Measurements from ENCODE around the gene MVB12B.
"Not testable (repeated sequence)": the region's sequence is repeated elsewhere in the genome, so short reads cannot be mapped to it uniquely, and the experiment has no call there.

MVB12B gene

GRCh38 chr9:126524353-126525077 lies 197.9 kb downstream of the MVB12B start:
- no peak for DNase-seq

GRCh38 chr9:126526218-126527108 lies 199.8 kb downstream of the MVB12B start:
- DNase-seq: no peak

GRCh38 chr9:126527109-126527825 lies 200.6 kb downstream of the MVB12B start:
- DNase-seq: no peak

GRCh38 chr9:126528111-126528510 lies 201.5 kb downstream of the MVB12B start:
- no peak for DNase-seq

- no peak for DNase-seq
Measured at GRCh38 chr9:126528915-126529314, 202.3 kb downstream of the MVB12B start.

GRCh38 chr9:126531035-126531571 lies 204.5 kb downstream of the MVB12B start:
- no peak for DNase-seq

GRCh38 chr9:126531591-126531990 lies 205.0 kb downstream of the MVB12B start:
- DNase-seq: no peak

GRCh38 chr9:126532019-126532462 lies 205.4 kb downstream of the MVB12B start:
- no peak for DNase-seq

GRCh38 chr9:126532489-126532888 lies 205.9 kb downstream of the MVB12B start:
- DNase-seq: no peak

GRCh38 chr9:126532951-126533925 lies 206.6 kb downstream of the MVB12B start:
- no peak for DNase-seq

- DNase-seq: no peak
Measured at GRCh38 chr9:126533926-126534310, 207.3 kb downstream of the MVB12B start.

GRCh38 chr9:126534431-126535186 lies 208.0 kb downstream of the MVB12B start:
- no peak for DNase-seq

GRCh38 chr9:126536131-126536530 lies 209.5 kb downstream of the MVB12B start:
- DNase-seq: no peak

- no peak for DNase-seq
Measured at GRCh38 chr9:126536841-126537465, 210.3 kb downstream of the MVB12B start.

GRCh38 chr9:126538550-126538949 lies 211.9 kb downstream of the MVB12B start:
- no peak for DNase-seq

- DNase-seq: not testable (repeated sequence)
Measured at GRCh38 chr9:126540398-126540797, 213.8 kb downstream of the MVB12B start.

GRCh38 chr9:126543490-126543889 lies 216.9 kb downstream of the MVB12B start:
- no peak for DNase-seq

GRCh38 chr9:126545106-126545505 lies 218.5 kb downstream of the MVB12B start:
- DNase-seq: no peak

GRCh38 chr9:126546036-126546435 lies 219.4 kb downstream of the MVB12B start:
- no peak for DNase-seq

GRCh38 chr9:126548312-126548711 lies 221.7 kb downstream of the MVB12B start:
- DNase-seq: no peak
